Keratinocyte (primary cell): ENCODE measurements around the gene APBB2. TPM values are rescaled to one million over a fixed set of nuclear protein-coding genes. Genes with fewer than 3 reads are reported as not detected.

ENCODE experiments used
- DNase-seq: peaks from one replicate; pipeline ENCODE4 v3.0.0-alpha.2; 2011; ENCODE audit warnings: low read depth, missing footprints, low spot score
- FAIRE-seq: peaks from 2 replicates; lab custom pipeline; 2011; peaks lifted over from hg19 to GRCh38; lab: Jason Lieb, UNC
- H2AFZ ChIP-seq: 2 replicates; pipeline ENCODE4 v1.6.0; 2012; ENCODE audit warnings: low read length, control low read depth, inconsistent platforms; ENCODE audit not compliant: control insufficient read depth
- H3K27ac ChIP-seq: 2 replicates; pipeline ENCODE4 v1.5.1; 2011; ENCODE audit warnings: low read length; ENCODE audit not compliant: control insufficient read depth, insufficient read depth
- H3K27me3 ChIP-seq: 3 replicates; pipeline ENCODE4 v1.6.0; 2011; ENCODE audit warnings: low read length; ENCODE audit not compliant: control insufficient read depth, insufficient read depth; ENCODE audit errors: extremely low read depth
- H3K36me3 ChIP-seq, 2 experiments: 2 replicates in 1 of 2; 3 replicates in 1 of 2; pipeline ENCODE4 v1.5.1; 2011; ENCODE audit warnings: low read length in 2 of 2, mild to moderate bottlenecking in 1 of 2; ENCODE audit not compliant: control insufficient read depth in 2 of 2, insufficient read depth in 2 of 2; ENCODE audit errors: extremely low read depth in 1 of 2
- H3K4me1 ChIP-seq: 3 replicates; pipeline ENCODE4 v1.5.1; 2011; ENCODE audit warnings: low read length; ENCODE audit not compliant: control insufficient read depth, insufficient read depth; ENCODE audit errors: extremely low read depth
- H3K4me2 ChIP-seq: 3 replicates; pipeline ENCODE4 v1.6.0; 2011; ENCODE audit warnings: low read depth, low read length; ENCODE audit not compliant: control insufficient read depth, insufficient read depth; ENCODE audit errors: extremely low read depth
- H3K4me3 ChIP-seq, 3 experiments: fragments of 200-600 bp in 1 of 3; sonication (generic) in 1 of 3; 2 replicates in 2 of 3; 3 replicates in 1 of 3; pipeline ENCODE4 v1.5.1; 2011 to 2016; ENCODE audit warnings: low read length in 3 of 3, mild to moderate bottlenecking in 3 of 3, control low read depth in 2 of 3, inconsistent platforms in 1 of 3, low read depth in 1 of 3, mixed read lengths in 1 of 3, mixed run types in 1 of 3, moderate library complexity in 1 of 3; ENCODE audit not compliant: control insufficient read depth in 2 of 3, insufficient read depth in 2 of 3; ENCODE audit errors: extremely low read depth in 1 of 3
- H3K79me2 ChIP-seq: 2 replicates; pipeline ENCODE4 v1.6.0; 2012; ENCODE audit warnings: low read length; ENCODE audit not compliant: control insufficient read depth, insufficient read depth
- H3K9ac ChIP-seq: 3 replicates; pipeline ENCODE4 v1.6.0; 2011; ENCODE audit warnings: low read length; ENCODE audit not compliant: control insufficient read depth, insufficient read depth; ENCODE audit errors: extremely low read depth
- H3K9me1 ChIP-seq: 3 replicates; pipeline ENCODE4 v1.6.0; 2011; ENCODE audit warnings: low read length; ENCODE audit not compliant: control insufficient read depth, insufficient read depth; ENCODE audit errors: extremely low read depth
- H3K9me3 ChIP-seq: 2 replicates; pipeline ENCODE4 v1.5.1; 2012; ENCODE audit warnings: low read depth, low read length; ENCODE audit not compliant: control insufficient read depth
- H4K20me1 ChIP-seq: 3 replicates; pipeline ENCODE4 v1.6.0; 2011; ENCODE audit warnings: low read length; ENCODE audit not compliant: control insufficient read depth, insufficient read depth; ENCODE audit errors: extremely low read depth
- CTCF ChIP-seq, 3 experiments: IDR thresholded peaks in 1 of 3; conservative IDR thresholded peaks in 1 of 3; optimal IDR thresholded peaks in 1 of 3; 2 replicates in 2 of 3; 3 replicates in 1 of 3; pipeline versions ENCODE3 to v1.5.1; 2011; ENCODE audit warnings: low read length in 3 of 3, mild to moderate bottlenecking in 3 of 3, moderate library complexity in 2 of 3, control low read depth in 1 of 3, inconsistent platforms in 1 of 3; ENCODE audit not compliant: insufficient read depth in 2 of 3; ENCODE audit errors: extremely low read depth in 1 of 3
- EZH2 ChIP-seq: IDR thresholded peaks from one replicate; pipeline ENCODE4 v1.6.1; 2012; ENCODE audit warnings: inconsistent platforms, mild to moderate bottlenecking, low read length, moderate library complexity
- dilution Hi-C: fragments of 300-500 bp; cut with MboI; formaldehyde crosslinking; loops from one replicate; pipeline ENCODE4 v1.7.0; 2020; ENCODE audit warnings: low sequenced_read_pairs; ENCODE audit not compliant: extremely low pct_ligation_motif_present
- polyA plus RNA-seq, 5 experiments: library from polyadenylated mRNA; depleted of rRNA in 3 of 5; stranded (reverse) in 3 of 5; stranded (forward) in 1 of 5; unstranded in 1 of 5; fragments of >200 nt; gene quantifications; 1 replicate in 1 of 5; 2 replicates in 3 of 5; 3 replicates in 1 of 5; pipeline versions ENCODE4 v1.2.1 to v1.2.3, GENCODE V29; 2011 to 2012; ENCODE audit warnings: missing spikeins in 2 of 5, low read depth in 1 of 5, low replicate concordance in 1 of 5

The APBB2 gene
- polyA plus RNA-seq, 1 donor (not counting 4 experiments of a cell fraction or from before 2014, with no cell fraction given), result 57.3 TPM

- Histone ChIP-seq H4K20me1 (no peaks in the 10 kb centered on the region), H3K79me2 (peaks cover 99% of the 10 kb centered on the region), H3K9me3 (no peaks in the 10 kb centered on the region), H3K9me1 (peaks cover 2% of the 10 kb centered on the region), H3K36me3 (peaks cover 0 to 2% of the 10 kb centered on the region in 2 experiments), H3K4me2 (no peak overlapping the region), H3K4me1 (peaks cover 26% of the 10 kb centered on the region), H3K27me3 (no peaks in the 10 kb centered on the region), H3K4me3 (no peak overlapping the region), H3K27ac (no peak overlapping the region), H3K9ac (no peak overlapping the region), H2AFZ (no peak overlapping the region)
- FAIRE-seq, result no peak
- dilution Hi-C loops, result no loop called here
- no peak for DNase-seq
- TF ChIP-seq EZH2 (no peak), CTCF (optimal IDR thresholded peaks at IDR 0.05 in 1 of 3, IDR thresholded peaks at IDR 0.05 in 1 of 3, conservative IDR thresholded peaks at IDR 0.05 in 1 of 3; ENCODE audit: extremely low read depth in 1 of 3, insufficient read depth in 2 of 3, low read length in 3 of 3) (no peak)
Observed at GRCh38 chr4:41200486-41201017, 13.8 kb downstream of the APBB2 start.

GRCh38 chr4:41199788-41200187, 14.6 kb downstream of the APBB2 start:
- Histone ChIP-seq H3K4me2 (no peak overlapping the region), H3K9me3 (no peaks in the 10 kb centered on the region), H3K27me3 (no peaks in the 10 kb centered on the region), H4K20me1 (no peaks in the 10 kb centered on the region), H3K27ac (no peak overlapping the region), H3K9me1 (peaks cover 2% of the 10 kb centered on the region), H3K9ac (no peak overlapping the region), H3K36me3 (peaks cover 0 to 2% of the 10 kb centered on the region in 2 experiments), H3K4me3 (no peak overlapping the region), H2AFZ (no peak overlapping the region), H3K4me1 (peaks cover 19% of the 10 kb centered on the region), H3K79me2 (peaks cover 99% of the 10 kb centered on the region)
- dilution Hi-C loops, result no loop called here
- TF ChIP-seq EZH2, result no peak
- TF ChIP-seq CTCF (optimal IDR thresholded peaks at IDR 0.05 in 1 of 3, IDR thresholded peaks at IDR 0.05 in 1 of 3, conservative IDR thresholded peaks at IDR 0.05 in 1 of 3; ENCODE audit: extremely low read depth in 1 of 3, insufficient read depth in 2 of 3, low read length in 3 of 3), result no peak
- DNase-seq (no peak), FAIRE-seq (no peak)
